ENCODE results near the gene RPS6KA2.
"Not testable (repeated sequence)": the region's sequence is repeated elsewhere in the genome, so short reads cannot be mapped to it uniquely, and the experiment has no call there.

Gene RPS6KA2

GRCh38 chr6:166553563-166554271 lies 73.3 kb downstream of the RPS6KA2 start:
- no peak for DNase-seq (ENCODE audit: low spot score)

DNA sequence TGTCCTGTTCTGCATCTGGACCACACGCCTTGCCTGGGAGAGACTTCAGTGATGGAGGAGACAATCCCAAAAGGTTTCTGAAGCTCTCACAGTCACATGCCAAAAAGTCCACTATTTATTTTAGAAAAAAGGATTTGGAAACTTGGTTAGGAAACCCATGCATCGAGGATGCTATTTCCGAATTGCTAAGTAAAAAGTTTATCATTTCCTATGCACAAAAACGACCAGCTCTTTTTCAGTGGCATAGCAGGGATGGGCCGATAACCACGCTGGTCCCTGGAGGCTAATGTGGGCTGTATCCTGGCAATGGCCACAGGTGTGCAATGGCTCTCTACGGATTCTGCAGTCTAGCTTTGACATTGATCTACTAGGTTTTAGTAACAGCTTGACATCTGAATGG lies 74.5 kb downstream of the RPS6KA2 start:
- no peak for DNase-seq (ENCODE audit: low spot score)

DNA sequence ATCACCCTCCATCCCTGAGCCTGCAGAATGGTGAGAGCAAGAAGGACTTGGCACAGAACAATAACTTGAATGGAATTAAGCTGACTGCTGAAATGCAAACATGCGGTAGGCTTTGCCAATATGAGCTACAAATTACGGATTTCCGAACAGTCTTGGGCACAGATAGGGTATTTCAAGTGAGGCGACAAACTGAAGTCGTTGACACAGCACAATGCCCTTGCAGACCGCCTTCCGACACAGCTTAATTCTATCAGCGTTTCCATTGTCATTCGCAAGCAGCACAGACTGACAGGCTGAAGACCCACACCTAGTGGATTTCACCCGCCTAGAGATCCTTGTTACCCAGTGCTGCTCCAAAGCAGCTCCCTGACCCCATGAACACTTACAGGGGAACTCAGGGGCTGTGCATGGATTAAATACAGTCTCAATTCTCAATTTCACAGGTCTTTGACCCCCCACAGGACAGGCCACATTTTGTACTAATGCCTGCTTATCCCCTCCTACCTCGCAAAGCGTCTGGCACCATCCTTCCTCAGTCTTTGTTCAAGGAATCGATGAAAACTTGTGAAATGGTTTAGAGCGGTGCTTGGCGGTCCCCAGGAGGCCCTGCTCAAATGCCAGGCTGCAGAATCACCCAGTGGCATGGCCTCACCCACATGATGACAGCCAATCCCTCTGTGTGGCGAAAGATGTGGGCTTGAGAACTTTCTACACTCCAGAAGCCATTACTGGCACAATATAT lies 75.1 kb downstream of the RPS6KA2 start:
- no peak for DNase-seq (ENCODE audit: low spot score)

DNA sequence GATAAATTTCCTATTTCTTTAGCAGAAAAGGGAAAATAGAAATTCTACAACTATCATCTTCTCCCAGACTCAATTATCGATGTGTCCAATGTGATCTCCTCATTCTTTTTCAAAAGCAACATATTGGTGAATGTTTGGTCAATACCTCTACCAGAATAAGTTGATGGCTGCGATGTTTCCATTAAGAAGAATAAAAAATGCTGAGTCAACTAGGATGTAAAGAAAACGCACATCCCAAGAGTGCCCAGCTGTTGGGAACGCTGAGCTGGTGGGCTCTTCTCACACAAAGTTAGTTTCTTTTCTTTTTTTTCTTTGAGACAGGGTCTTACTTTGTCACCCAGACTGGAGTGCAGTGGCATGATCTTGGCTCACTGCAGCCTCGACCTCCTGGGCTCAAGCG lies 80.4 kb downstream of the RPS6KA2 start:
- no peak for DNase-seq (ENCODE audit: low spot score)

- DNase-seq (ENCODE audit: low spot score), result no peak
Observed at GRCh38 chr6:166545156-166546034, 81.7 kb downstream of the RPS6KA2 start.

DNA sequence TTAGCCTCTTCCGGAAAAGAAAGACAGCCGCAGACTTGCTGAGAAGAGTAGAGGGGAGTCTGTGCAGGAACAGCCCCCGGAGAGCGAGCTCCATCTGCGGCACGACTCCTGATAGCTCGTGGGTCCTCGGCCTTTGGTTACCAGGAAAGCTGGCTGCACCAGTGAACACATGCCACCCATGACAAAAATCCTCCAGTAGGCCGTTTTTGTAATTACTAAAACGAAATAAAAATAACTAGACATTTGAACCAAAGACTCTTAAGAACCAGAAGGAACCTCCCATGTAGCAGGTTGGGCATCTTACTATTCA lies 82.8 kb downstream of the RPS6KA2 start:
- DNase-seq (ENCODE audit: low spot score), result no peak

DNA sequence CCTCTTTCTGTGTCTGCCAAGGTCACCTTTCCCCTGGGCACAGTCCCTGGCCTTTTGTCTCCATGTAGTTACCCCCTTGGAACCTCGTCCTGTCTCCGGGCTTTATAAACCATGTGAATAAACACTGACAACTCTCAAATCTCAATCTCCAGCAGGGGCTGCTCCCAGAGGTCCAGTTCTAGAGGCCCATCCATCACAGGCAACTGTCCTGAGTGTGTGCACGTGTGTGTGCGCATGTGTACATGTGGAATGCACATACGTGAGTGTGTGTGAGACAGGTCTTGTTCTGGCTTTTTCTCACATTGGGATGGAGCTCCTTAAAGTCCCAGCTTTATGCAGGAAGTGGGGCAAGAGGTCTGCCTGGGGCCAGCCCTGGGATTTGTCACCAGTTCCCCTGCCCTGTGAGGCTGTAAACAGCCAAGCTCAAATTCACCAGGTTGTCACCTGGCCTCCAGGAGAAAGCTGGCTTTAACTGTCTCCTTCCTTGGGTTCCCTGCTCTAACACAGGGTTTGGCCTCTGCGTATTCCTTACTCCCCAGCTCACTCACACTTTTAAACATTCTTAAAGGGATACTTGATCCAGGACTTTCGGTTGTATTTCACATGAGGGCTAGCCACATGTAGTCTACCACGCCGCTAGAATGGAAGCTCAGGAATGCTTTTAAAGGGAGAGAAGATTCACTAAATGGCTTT lies 83.3 kb downstream of the RPS6KA2 start:
- DNase-seq (ENCODE audit: low spot score), result no peak

GRCh38 chr6:166542580-166542912 lies 84.5 kb downstream of the RPS6KA2 start:
- no peak for DNase-seq (ENCODE audit: low spot score)

- DNase-seq (ENCODE audit: low spot score), result no peak
Observed at GRCh38 chr6:166541876-166542579, 85.0 kb downstream of the RPS6KA2 start.

DNA sequence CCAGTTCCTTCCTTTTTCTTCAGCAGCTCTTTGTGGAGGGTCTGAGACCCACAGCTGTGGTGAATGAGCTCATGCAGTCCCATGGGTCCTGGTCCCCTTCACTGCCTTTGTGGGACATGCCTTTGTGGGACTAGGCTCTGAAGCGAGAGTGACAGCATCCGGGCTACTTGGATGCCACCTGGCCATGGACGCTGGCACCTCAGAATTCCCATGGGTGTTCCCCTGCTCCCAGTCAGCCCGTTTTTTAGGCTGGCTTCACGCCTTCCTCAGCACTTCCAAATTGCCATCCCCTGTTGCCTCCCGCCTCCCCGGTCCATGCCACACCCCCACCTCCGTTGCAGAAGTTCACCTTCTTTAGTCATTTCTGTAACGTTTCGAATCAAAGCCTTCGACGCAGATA lies 85.7 kb downstream of the RPS6KA2 start:
- no peak for DNase-seq (ENCODE audit: low spot score)

DNA sequence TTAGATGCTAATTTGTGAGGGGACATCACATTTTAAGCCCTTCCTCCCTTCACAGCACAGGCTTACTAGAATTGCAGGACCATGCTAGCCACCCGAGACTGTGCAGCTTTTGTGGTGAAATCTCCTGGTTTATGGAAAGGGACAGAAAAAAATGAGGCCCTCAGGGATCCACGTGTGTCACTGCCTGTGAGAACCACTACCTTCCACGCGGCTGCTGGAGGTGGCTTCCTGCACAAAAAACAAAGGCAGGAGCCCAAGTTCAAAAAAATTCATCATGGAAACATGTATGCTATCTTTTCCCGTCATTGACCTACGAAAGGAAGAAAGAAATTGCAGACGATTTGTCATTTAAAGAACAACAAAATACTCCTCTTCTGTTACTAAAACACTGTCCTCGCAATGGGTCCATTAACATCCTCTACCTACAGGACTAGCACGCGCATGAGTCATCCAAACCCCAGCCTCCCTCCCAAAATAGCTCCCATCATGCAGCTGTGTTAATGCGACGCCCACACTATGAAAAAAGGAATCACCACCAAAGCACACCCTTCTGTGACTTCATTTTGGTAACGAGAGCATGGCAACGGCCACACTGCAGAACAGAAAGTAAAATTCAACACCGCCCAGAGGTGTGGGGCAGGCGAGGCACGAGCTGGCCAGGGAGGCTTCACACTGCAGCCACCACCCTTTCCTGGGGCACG lies 86.3 kb downstream of the RPS6KA2 start:
- no peak for DNase-seq (ENCODE audit: low spot score)

- no peak for DNase-seq (ENCODE audit: low spot score)
Observed at GRCh38 chr6:166539543-166539942, 87.5 kb downstream of the RPS6KA2 start.

DNA sequence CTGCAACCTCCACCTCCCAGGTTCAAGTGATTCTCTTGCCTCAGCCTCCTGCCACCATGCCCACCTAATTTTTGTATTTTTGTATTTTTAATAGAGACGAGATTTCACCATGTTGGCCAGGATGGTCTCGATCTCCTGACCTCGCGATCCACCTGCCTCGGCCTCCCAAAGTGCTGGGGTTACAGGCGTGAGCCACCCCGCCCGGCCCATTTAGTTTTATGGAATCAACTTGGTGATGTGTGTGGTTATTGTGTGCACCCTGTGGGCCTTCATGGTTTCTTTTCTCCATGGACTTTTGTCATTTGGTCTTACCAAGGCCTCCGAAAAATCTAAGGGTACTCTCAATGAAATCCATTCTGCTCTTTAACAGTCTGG lies 88.1 kb downstream of the RPS6KA2 start:
- DNase-seq (ENCODE audit: low spot score), result not testable (repeated sequence)

DNA sequence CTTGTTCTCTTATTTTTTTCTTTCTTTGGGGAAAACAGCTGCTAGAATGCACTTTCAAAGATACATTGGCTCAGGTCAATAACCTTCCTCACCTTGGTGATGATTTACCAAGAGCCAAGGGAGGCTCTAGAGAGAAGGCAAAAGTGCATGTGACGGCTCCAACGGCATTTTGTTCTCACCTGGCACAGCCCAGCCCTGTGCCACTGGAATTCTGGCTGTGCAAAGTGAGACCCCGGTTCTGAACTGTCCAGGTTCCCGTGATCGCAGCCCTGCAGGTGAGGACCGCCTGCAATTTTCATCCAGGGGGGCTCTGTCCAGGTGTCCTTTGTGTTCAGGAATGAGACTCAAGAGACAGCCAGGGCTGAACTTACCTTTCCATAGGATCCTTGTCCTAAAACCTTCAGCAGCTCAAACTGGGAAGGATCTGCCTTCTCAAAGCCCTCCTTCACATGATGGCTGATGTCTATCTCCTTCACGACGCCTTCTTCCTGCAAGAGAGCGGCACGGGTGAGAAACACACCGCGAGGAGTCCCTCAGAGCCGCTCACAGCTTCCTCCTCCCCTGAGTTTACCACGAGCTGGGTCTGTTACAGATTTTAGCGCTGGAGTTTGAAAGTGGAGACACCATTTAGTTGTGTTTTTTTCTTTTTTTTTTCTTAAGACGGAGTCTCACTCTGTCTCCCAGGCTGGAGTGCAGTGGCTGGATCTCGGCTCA lies 88.6 kb downstream of the RPS6KA2 start:
- DNase-seq (ENCODE audit: low spot score), result no peak

DNA sequence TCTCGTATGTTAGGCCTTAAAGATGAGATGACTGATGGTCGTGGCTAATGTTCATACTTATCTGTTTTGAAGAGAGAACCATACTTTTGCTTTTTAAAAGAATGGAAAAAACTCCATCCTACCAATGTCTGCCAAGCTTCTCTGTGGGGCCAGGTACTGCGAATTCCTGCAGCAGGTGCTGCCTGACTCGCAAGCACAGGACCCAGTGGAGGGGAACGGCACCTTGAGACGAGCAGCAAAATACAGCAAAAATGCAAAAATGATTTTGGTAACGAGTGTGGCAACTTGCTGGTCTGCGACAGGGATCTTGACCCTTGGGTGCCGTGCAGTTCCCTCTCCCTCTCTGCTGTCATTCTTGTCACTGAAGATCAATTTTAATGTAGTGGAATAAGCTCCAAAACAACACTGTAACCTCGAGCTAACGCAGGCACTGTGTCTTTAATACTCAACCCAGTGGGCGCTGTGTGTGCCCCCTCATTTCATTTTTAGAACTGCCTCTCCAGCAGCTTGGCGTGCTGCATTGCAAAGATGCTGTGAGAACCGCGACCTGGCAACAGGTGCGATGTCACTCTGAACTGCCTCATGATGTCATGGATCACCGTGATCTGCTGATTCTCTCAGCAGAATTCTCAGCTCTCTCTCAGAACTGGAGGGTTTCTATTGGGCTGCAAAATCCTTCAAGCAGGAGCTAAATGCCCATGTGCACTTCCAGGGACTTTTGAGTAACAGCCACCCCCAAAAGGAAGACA lies 92.2 kb downstream of the RPS6KA2 start:
- no peak for DNase-seq (ENCODE audit: low spot score)

DNA sequence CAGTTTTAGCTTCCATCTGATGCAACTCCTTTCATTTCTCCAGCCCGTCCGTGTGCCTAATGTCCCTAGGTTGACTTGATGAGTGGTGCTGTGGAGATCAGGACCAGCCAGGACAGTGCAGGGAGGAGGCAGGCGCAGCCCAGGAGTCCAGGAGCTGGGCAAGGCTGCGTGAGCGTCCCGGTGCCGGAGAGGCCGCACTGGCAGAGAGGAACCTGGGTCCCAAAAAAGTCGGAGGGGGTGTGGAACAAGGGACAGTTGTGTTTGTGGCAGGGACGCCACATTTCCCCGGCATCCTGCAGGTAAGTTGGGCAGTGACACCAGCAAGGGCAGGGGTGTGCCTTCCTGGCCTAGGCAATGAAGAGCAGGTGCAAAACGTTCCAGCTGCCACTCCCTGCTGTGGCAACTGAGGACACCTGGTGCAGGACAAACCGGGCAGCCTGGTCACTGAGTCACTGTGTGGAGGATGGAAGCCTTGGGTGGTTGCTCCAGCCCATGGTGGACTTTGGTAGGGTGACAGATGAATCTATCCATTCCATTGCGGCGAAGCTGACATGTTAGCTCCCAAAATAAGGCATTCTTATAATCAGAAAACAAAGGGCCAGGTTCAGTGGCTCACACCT lies 93.7 kb downstream of the RPS6KA2 start:
- no peak for DNase-seq (ENCODE audit: low spot score)

- DNase-seq (ENCODE audit: low spot score), result no peak
Observed at GRCh38 chr6:166532302-166532701, 94.7 kb downstream of the RPS6KA2 start.

GRCh38 chr6:166530211-166531095 lies 96.6 kb downstream of the RPS6KA2 start:
- no peak for DNase-seq (ENCODE audit: low spot score)

Measured in D341Med (cell line).